AG04449 (cell line): ENCODE results near the gene SLC25A44.

Experiments used
- CTCF ChIA-PET: fragments of 350-600 bp; formaldehyde crosslinking; extraction: SDS; loops from one replicate; lab custom pipeline; 2021; ENCODE audit warnings: antibody characterized with exemption; lab: Yijun Ruan, JAX
- POLR2A ChIA-PET: fragments of 400-600, 350-600 bp; formaldehyde crosslinking; extraction: SDS; loops from one replicate; lab custom pipeline; 2020; ENCODE audit warnings: antibody characterized with exemption, inconsistent platforms; lab: Yijun Ruan, JAX
- DNase-seq: peaks from one replicate; pipeline ENCODE4 v3.0.0-alpha.2; 2010; ENCODE audit warnings: low read depth, low spot score
- H3K4me3 ChIP-seq: 2 replicates; pipeline ENCODE4 v1.5.1; 2011; ENCODE audit warnings: low read depth, mild to moderate bottlenecking, control low read depth, low read length
- TF ChIP-seq, protein P1 (sequence below): IDR thresholded peaks from one replicate; pipeline ENCODE4 v1.5.1; 2011; ENCODE audit warnings: mild to moderate bottlenecking, moderate library complexity, low read length, control low read depth, inconsistent platforms; ENCODE audit not compliant: insufficient read depth; ENCODE audit errors: missing control alignments

SLC25A44 gene

DNA sequence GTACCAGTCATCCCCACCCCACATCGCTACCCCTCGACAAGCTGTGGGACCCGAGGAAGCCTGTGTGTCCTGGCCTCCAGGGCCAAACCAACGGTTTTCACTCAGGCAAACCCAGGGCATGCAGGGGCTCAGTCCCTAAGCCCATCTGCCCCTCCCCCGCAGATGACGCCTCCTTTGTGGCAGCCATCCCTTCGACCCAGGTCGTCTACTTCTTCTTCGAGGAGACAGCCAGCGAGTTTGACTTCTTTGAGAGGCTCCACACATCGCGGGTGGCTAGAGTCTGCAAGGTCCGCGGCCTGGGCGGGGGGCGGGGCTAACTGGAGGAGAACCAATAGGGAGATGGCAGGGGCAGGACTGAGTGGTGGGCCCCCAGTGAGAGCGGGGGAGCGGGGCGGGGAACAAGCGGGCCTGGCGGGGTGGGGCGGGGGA lies 33.1 kb upstream of the SLC25A44 start:
- TF ChIP-seq, protein P1, sequence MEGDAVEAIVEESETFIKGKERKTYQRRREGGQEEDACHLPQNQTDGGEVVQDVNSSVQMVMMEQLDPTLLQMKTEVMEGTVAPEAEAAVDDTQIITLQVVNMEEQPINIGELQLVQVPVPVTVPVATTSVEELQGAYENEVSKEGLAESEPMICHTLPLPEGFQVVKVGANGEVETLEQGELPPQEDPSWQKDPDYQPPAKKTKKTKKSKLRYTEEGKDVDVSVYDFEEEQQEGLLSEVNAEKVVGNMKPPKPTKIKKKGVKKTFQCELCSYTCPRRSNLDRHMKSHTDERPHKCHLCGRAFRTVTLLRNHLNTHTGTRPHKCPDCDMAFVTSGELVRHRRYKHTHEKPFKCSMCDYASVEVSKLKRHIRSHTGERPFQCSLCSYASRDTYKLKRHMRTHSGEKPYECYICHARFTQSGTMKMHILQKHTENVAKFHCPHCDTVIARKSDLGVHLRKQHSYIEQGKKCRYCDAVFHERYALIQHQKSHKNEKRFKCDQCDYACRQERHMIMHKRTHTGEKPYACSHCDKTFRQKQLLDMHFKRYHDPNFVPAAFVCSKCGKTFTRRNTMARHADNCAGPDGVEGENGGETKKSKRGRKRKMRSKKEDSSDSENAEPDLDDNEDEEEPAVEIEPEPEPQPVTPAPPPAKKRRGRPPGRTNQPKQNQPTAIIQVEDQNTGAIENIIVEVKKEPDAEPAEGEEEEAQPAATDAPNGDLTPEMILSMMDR = no peak
- CTCF ChIA-PET = interaction anchor here (1.0 to 4.0 kb wide), 4 partner anchors 10 to 65 kb away, joined by 3 to 14 read pairs (median 4); no protein-coding TSS in a partner anchor
- POLR2A ChIA-PET = interaction anchor here (0.7 to 1.6 kb wide), 2 partner anchors 10 to 19 kb away, joined by 3 to 4 read pairs; no protein-coding TSS in a partner anchor
- no peak for DNase-seq
- H3K4me3 ChIP-seq = peak overlapping the region; percentile 47

DNA sequence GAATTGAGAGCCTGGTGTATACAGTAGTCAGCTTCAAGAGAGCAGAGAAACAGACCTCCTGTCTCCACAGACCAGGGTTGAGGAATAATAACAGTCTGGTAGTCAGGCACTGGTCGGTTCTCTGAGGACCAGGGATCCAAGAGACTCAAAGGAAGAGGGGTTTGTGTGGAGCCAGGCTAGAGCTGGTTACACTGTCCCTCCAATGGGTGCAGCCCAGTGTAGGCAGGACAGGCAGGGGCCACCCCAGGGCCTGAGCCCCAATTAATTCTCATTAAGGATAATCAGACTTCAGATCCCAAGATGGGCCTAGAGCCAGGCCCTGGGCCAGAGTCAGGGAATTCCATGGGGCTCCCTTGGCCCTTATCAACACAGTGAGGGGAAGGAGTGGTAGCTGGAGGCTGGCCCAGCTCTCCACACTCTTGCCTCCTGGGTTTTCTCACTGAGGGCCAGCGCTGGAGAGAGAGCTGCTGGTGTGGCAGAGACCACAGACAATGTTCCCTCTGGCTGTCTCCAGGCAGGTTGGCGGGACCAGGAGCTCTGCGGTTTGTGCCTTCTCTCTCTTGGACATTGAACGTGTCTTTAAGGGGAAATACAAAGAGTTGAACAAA lies 31.4 kb upstream of the SLC25A44 start:
- POLR2A ChIA-PET = interaction anchor here (1.0 kb wide), 1 partner anchor 17 kb away, joined by 3 read pairs; no protein-coding TSS in a partner anchor
- no peak for DNase-seq
- CTCF ChIA-PET = interaction anchor here (0.9 to 1.6 kb wide), 3 partner anchors 9 to 67 kb away, joined by 3 to 5 read pairs (median 4); partner anchors contain the start of gene SEMA4A
- no peak overlapping the region for H3K4me3 ChIP-seq
- TF ChIP-seq, protein P1 = no peak

DNA sequence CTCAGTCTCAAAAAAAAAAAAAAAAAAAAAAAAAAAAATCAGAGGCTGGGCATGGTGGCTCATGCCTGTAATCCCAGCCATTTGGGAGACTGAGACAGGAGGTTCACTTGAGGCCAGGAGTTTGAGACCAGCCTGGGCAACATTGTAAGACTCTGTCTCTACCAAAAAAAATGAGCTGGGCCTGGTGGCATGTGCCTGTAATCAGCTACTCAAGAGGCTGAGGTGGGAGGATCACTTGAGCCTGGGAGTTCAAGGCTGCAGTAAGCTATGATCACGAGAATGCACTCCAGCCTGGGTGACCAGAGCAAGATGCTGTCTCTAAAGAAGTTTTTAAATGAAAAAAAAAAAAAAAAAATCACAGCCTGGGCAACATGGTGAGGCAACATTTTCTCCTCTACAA lies 30.2 kb upstream of the SLC25A44 start:
- CTCF ChIA-PET = interaction anchor here (0.9 to 2.0 kb wide), 8 partner anchors 9 to 282 kb away, joined by 3 to 12 read pairs (median 4); partner anchors contain the start of gene SEMA4A
- H3K4me3 ChIP-seq = no peak overlapping the region
- DNase-seq = no peak
- POLR2A ChIA-PET = interaction anchor here (0.7 kb wide), 1 partner anchor 8 kb away, joined by 4 read pairs; no protein-coding TSS in a partner anchor
- TF ChIP-seq, protein P1 = no peak

DNA sequence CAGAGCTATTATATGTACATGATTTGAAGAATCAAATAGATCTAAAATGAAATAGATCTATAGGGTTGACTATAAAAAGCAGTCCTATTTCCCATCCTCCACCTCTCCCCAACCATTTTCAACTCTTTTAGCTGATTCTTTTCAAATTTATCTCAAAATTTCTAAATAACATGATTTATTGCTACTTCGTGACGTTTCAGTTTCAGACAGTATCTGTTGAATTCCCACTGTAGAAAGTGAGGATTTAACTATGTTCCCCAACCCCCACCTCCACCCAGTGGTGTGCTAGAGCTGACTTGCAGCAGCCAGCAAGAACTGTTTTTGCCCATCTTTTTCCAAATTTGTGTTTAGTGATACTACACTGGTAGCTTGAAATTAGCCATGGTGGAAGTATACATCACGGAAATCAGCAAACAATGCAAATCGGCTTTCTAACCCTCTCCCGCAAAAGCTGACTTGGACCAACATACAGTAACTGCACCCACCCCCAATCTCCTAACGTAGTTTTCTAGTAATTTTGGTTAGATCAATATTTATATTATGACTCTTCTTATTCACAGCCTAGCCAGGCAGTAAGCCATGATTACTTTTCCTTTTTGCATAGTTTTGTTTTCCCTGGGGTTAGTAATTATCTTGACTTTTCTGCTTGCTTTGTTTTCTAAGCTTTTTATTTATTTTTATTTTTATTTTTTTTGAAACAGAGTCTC lies 29.6 kb upstream of the SLC25A44 start:
- no peak overlapping the region for H3K4me3 ChIP-seq
- POLR2A ChIA-PET = interaction anchor here (0.7 kb wide), 1 partner anchor 8 kb away, joined by 4 read pairs; no protein-coding TSS in a partner anchor
- CTCF ChIA-PET = interaction anchor here (0.9 to 2.0 kb wide), 10 partner anchors 10 to 282 kb away, joined by 3 to 12 read pairs (median 4); partner anchors contain the start of gene SEMA4A
- TF ChIP-seq, protein P1 = no peak
- DNase-seq = no peak

DNA sequence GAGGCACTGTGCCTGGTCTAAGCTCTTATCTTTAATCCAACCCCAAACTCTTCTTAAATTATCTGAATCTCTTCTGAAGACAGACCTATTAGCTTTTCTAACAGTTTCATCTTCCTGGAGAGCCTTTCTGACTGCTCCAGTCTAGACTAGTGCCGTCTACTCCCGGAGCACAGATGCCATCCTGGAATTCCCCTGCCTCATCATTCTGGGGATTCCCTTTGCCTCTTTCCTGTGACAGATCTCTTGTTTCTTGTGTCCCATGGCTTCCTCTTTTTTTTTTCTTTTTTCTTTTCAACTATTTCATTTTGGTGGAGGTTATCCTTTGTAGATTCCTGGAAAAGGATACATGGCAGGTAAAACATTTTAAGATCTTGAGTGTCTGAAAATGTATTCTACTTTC lies 28.8 kb upstream of the SLC25A44 start:
- POLR2A ChIA-PET = no interaction called here
- DNase-seq = no peak
- no peak overlapping the region for H3K4me3 ChIP-seq
- TF ChIP-seq, protein P1 = no peak
- CTCF ChIA-PET = interaction anchor here (0.9 to 2.0 kb wide), 5 partner anchors 11 to 195 kb away, joined by 3 to 12 read pairs (median 4); partner anchors contain the start of gene SEMA4A
